Osteocyte (in vitro differentiated cells): ENCODE results near the gene SFSWAP. TPM values are rescaled to one million over a fixed set of nuclear protein-coding genes. Genes with fewer than 3 reads are reported as not detected.
"Not testable (repeated sequence)": the region's sequence is repeated elsewhere in the genome, so short reads cannot be mapped to it uniquely, and the experiment has no call there.

Source experiments
- DNase-seq: peaks from one replicate; pipeline ENCODE4 v3.0.0; 2021; ENCODE audit warnings: mixed read lengths; ENCODE audit not compliant: unreplicated experiment; ENCODE audit errors: extremely low spot score
- H3K27ac Mint-ChIP-seq: one replicate; pipeline ENCODE4 v1.8.0; 2021; ENCODE audit warnings: mild to moderate bottlenecking, mixed read lengths; ENCODE audit not compliant: unreplicated experiment
- H3K27me3 Mint-ChIP-seq: one replicate; pipeline ENCODE4 v1.8.0; 2021; ENCODE audit warnings: mixed read lengths; ENCODE audit not compliant: unreplicated experiment
- H3K36me3 Mint-ChIP-seq: one replicate; pipeline ENCODE4 v1.8.0; 2021; ENCODE audit warnings: mixed read lengths; ENCODE audit not compliant: unreplicated experiment
- H3K4me1 Mint-ChIP-seq: one replicate; pipeline ENCODE4 v1.8.0; 2021; ENCODE audit warnings: mixed read lengths; ENCODE audit not compliant: unreplicated experiment
- H3K4me3 Mint-ChIP-seq: one replicate; pipeline ENCODE4 v1.8.0; 2021; ENCODE audit warnings: mild to moderate bottlenecking, moderate library complexity, mixed read lengths; ENCODE audit not compliant: unreplicated experiment
- H3K9me3 Mint-ChIP-seq: one replicate; pipeline ENCODE4 v1.8.0; 2021; ENCODE audit warnings: mixed read lengths; ENCODE audit not compliant: unreplicated experiment
- CTCF ChIP-seq: fragments of 200-600 bp; sonication (generic); IDR thresholded peaks from 2 replicates; pipeline ENCODE4 v1.5.0; 2021; ENCODE audit warnings: antibody characterized with exemption, mild to moderate bottlenecking, moderate library complexity
- total RNA-seq: library from RNA; stranded (reverse); gene quantifications from 2 replicates; pipeline ENCODE4 v1.2.1, GENCODE V29; 2021

The SFSWAP gene
- total RNA-seq, 1 donor from 2014 or later: 48.0 TPM

GRCh38 chr12:131740626-131741025, 29.7 kb downstream of the SFSWAP start:
- peaks cover 3% of the 10 kb centered on the region for H3K9me3 Mint-ChIP-seq
- DNase-seq: peak; percentile 36
- H3K4me1 Mint-ChIP-seq: peaks cover 16% of the 10 kb centered on the region
- no peak overlapping the region for H3K4me3 Mint-ChIP-seq
- peaks cover 52% of the 10 kb centered on the region for H3K36me3 Mint-ChIP-seq
- no peak overlapping the region for H3K27ac Mint-ChIP-seq
- TF ChIP-seq CTCF: no peak
- H3K27me3 Mint-ChIP-seq: no peaks in the 10 kb centered on the region

- DNase-seq: peak; percentile 15
- not testable (repeated sequence) for H3K4me1 Mint-ChIP-seq, H3K27me3 Mint-ChIP-seq, H3K4me3 Mint-ChIP-seq, H3K9me3 Mint-ChIP-seq, H3K27ac Mint-ChIP-seq
- H3K36me3 Mint-ChIP-seq: peaks cover 64% of the 10 kb centered on the region
Observed at GRCh38 chr12:131742761-131743160, 31.9 kb downstream of the SFSWAP start.

GRCh38 chr12:131743410-131743809, 32.5 kb downstream of the SFSWAP start:
- H3K9me3 Mint-ChIP-seq, H3K27me3 Mint-ChIP-seq, H3K27ac Mint-ChIP-seq, H3K4me3 Mint-ChIP-seq, H3K4me1 Mint-ChIP-seq: not testable (repeated sequence)
- peaks cover 63% of the 10 kb centered on the region for H3K36me3 Mint-ChIP-seq
- DNase-seq: peak; percentile 76

DNA sequence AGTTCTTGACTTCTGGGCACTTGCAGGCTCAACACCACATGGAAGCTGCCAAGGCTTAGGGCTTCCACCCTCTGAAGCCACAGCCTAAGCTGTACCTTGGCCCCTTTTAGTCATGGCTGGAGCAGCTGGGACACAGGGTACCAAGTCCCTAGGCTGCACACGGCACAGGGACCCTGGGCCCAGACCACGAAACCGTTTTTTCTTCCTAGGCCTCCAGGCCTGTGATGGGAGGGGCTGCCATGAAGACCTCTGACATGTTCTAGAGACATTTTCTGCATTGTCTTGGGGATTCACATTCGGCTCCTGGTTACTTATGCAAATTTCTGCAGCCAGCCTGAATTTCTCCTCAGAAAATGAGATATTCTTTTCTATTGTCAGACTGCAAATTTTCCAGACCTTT, 33.0 kb downstream of the SFSWAP start:
- H3K27ac Mint-ChIP-seq, H3K9me3 Mint-ChIP-seq, H3K27me3 Mint-ChIP-seq, H3K4me1 Mint-ChIP-seq, H3K4me3 Mint-ChIP-seq: not testable (repeated sequence)
- DNase-seq: peak; percentile 56
- H3K36me3 Mint-ChIP-seq: peaks cover 64% of the 10 kb centered on the region

- not testable (repeated sequence) for H3K27ac Mint-ChIP-seq
Observed at GRCh38 chr12:131744675-131745074, 33.8 kb downstream of the SFSWAP start.

DNA sequence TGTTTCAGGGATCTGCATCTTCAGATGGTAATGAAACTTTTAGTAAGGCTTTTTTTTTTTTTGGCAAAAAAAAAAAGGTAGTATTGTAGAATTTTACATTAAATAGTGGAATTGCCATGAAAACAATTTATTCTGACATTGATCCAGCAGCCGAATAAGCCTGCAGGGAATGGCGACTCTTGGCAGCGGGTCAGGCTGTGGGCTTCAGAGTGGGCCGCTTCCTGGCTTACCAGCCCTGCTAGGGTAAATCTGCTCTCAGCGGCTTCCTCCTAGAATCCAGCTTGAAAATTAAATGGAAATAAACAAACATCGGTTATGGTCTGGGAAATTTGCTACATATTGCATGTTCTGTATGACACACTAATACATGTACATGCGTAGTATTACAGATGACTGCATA, 34.8 kb downstream of the SFSWAP start:
- no peak for TF ChIP-seq CTCF
- Mint-ChIP-seq H3K4me1 (peaks cover 5% of the 10 kb centered on the region), H3K27ac (no peak overlapping the region), H3K9me3 (peaks cover 3% of the 10 kb centered on the region), H3K27me3 (no peaks in the 10 kb centered on the region), H3K36me3 (peaks cover 57% of the 10 kb centered on the region), H3K4me3 (no peak overlapping the region)
- no peak for DNase-seq

More at GRCh38 chr12:131744675-131745074, 33.8 kb downstream of the SFSWAP start:
- H3K4me3 Mint-ChIP-seq, H3K9me3 Mint-ChIP-seq, H3K4me1 Mint-ChIP-seq, H3K27me3 Mint-ChIP-seq: not testable (repeated sequence)
- peak; percentile 17 for DNase-seq
- peaks cover 66% of the 10 kb centered on the region for H3K36me3 Mint-ChIP-seq

GRCh38 chr12:131747276-131748177, 36.6 kb downstream of the SFSWAP start:
- DNase-seq: no peak
- no peak for TF ChIP-seq CTCF
- peaks cover 3% of the 10 kb centered on the region for H3K9me3 Mint-ChIP-seq
- H3K27ac Mint-ChIP-seq: peak overlapping the region; percentile 15
- H3K27me3 Mint-ChIP-seq: no peaks in the 10 kb centered on the region
- peaks cover 5% of the 10 kb centered on the region for H3K4me1 Mint-ChIP-seq
- H3K36me3 Mint-ChIP-seq: peaks cover 54% of the 10 kb centered on the region
- no peak overlapping the region for H3K4me3 Mint-ChIP-seq
